Adrenal gland (tissue), 12 donors: ENCODE data around the gene METTL4. TPM values are rescaled to one million over a fixed set of nuclear protein-coding genes. Genes with fewer than 3 reads are reported as not detected.

Experiments
- DNase-seq, 7 donors: peaks; one replicate each; pipeline ENCODE4 v3.0.0-alpha.2; 2019 to 2020
- H3K27ac ChIP-seq, 5 donors: fragments of 200-600 bp; sonication (generic) in 4 of 5; 1 replicate in 3 of 5; 2 replicates in 2 of 5; pipeline versions ENCODE4 v1.5.1 to v1.8.0; 2016 to 2020; ENCODE audit warnings: mild to moderate bottlenecking in 1 of 5
- H3K27me3 ChIP-seq: fragments of 200-600 bp; 2 replicates; pipeline ENCODE4 v1.8.0; 2021
- H3K36me3 ChIP-seq, 2 donors: fragments of 200-600 bp; replicated peaks in 1 of 2; 1 replicate in 1 of 2; 2 replicates in 1 of 2; pipeline versions ENCODE4 v1.5.1 to v1.8.0; 2018 to 2022
- H3K4me1 ChIP-seq, 2 donors: fragments of 200-600 bp; replicated peaks in 1 of 2; 1 replicate in 1 of 2; 2 replicates in 1 of 2; pipeline versions ENCODE4 v1.5.1 to v1.8.0; 2018 to 2021
- H3K4me3 ChIP-seq, 4 donors: fragments of 200-600 bp; sonication (generic) in 3 of 4; one replicate each; pipeline ENCODE4 v1.5.1; 2016 to 2018
- H3K9me3 ChIP-seq, 3 donors: fragments of 200-600 bp; sonication (generic) in 1 of 3; replicated peaks in 1 of 3; 1 replicate in 2 of 3; 2 replicates in 1 of 3; pipeline versions ENCODE4 v1.5.1 to v1.8.0; 2016 to 2021
- CTCF ChIP-seq, 6 experiments: fragments of 450-650 bp in 4 of 6; fragments of 200-600 bp in 2 of 6; sonication (generic) in 1 of 6; IDR thresholded peaks; 1 replicate in 5 of 6; 2 replicates in 1 of 6; pipeline versions ENCODE4 v1.5.1 to v1.8.0; 2016 to 2021; ENCODE audit warnings: antibody characterized with exemption in 6 of 6, mild to moderate bottlenecking in 2 of 6, moderate library complexity in 1 of 6
- POLR2A ChIP-seq, 2 donors: fragments of 450-650 bp; IDR thresholded peaks; one replicate each; pipeline ENCODE4 v1.6.1; 2017; ENCODE audit warnings: antibody characterized with exemption in 2 of 2, mild to moderate bottlenecking in 2 of 2, moderate library complexity in 1 of 2
- WGBS, 4 donors: extraction: QIAGEN DNeasy Blood & Tissue Kit in 2 of 4; methylation state at CpG; one replicate each; pipeline versions ENCODE4 v1.1.5 to v1.1.7; 2013 to 2017; 5-methylcytosine and 5-hydroxymethylcytosine counted together
- intact Hi-C, 2 donors: fragments of 100-400 bp; cut with DNase I; formaldehyde crosslinking; loops; one replicate each; pipeline versions ENCODE4 v1.14.1 to v1.15.0; 2022 to 2023
- polyA plus RNA-seq, 3 donors: library from polyadenylated mRNA; stranded (reverse); fragments of 200-250 nt in 2 of 3; fragments of 350-450 nt in 1 of 3; fragmentation: Illumina TruSeq in 1 of 3; extraction: RNeasy Lipid Tissue Mini Kit (QIAGEN cat#74804) in 1 of 3; gene quantifications; one replicate each; pipeline ENCODE4 v1.2.3, GENCODE V29; 2013 to 2014
- total RNA-seq, 9 donors: library from RNA; depleted of rRNA in 4 of 9; stranded (reverse); fragments of >200 nt in 4 of 9; fragments of 120-200 nt in 1 of 9; fragmentation: NEBNext Ultra II Directional in 1 of 9; extraction: Animal tissue kit (Norgen Biotek cat#: 25700) in 1 of 9; gene quantifications; one replicate each; pipeline versions ENCODE4 v1.1.0 to v1.2.4, GENCODE V29; 2013 to 2023
- donor health status: healthy with polysubstance abuse.
- donor health status: Bipolar disorder and iron deficiency.
- donor health status: DM: yes; HTN: yes; CAD: no.
- donor health status: DM: no; HTN: no; CAD: no.
- donor health status: DM: no; HTN: no; CAD: no.
- donor health status: DM: yes; HTN: yes; CAD: no.

Gene METTL4
- total and polyA plus RNA-seq, 12 donors, result 1.3 to 8.7 (median 5.7) TPM

GRCh38 chr18:2508155-2508554, 63.1 kb downstream of the METTL4 start:
- DNase-seq, result no peak
- no peak overlapping the region for H3K4me3 ChIP-seq
- no peaks in the 10 kb centered on the region for H3K27me3 ChIP-seq
- H3K4me1 ChIP-seq, result no peaks in the 10 kb centered on the region
- intact Hi-C loops, result no loop called here
- WGBS, 4 donors, result 90 to 95% (median 92%) methylated on average over 2 of the region's 2 CpGs
- no peaks in the 10 kb centered on the region for H3K36me3 ChIP-seq
- H3K27ac ChIP-seq, result no peak overlapping the region
- TF ChIP-seq CTCF (IDR thresholded peaks at IDR 0.05) (no peak), POLR2A (IDR thresholded peaks at IDR 0.05) (no peak)
- no peaks in the 10 kb centered on the region for H3K9me3 ChIP-seq

- no peaks in the 10 kb centered on the region for H3K9me3 ChIP-seq
- TF ChIP-seq POLR2A (IDR thresholded peaks at IDR 0.05) (no peak), CTCF (IDR thresholded peaks at IDR 0.05) (no peak)
- no peak for DNase-seq
- H3K27me3 ChIP-seq, result no peaks in the 10 kb centered on the region
- no peak overlapping the region for H3K4me3 ChIP-seq
- H3K4me1 ChIP-seq, result no peaks in the 10 kb centered on the region
- H3K27ac ChIP-seq, result no peak overlapping the region
- intact Hi-C loops, result no loop called here
- H3K36me3 ChIP-seq, result no peaks in the 10 kb centered on the region
- 62 to 80% (median 70%) methylated on average over 1 of the region's 1 CpG for WGBS, 4 donors
Observed at GRCh38 chr18:2504642-2505041, 66.7 kb downstream of the METTL4 start.

- H3K27ac ChIP-seq, result no peak overlapping the region
- H3K4me1 ChIP-seq, result no peaks in the 10 kb centered on the region
- TF ChIP-seq POLR2A (IDR thresholded peaks at IDR 0.05) (no peak), CTCF (IDR thresholded peaks at IDR 0.05) (no peak)
- intact Hi-C loops, result no loop called here
- WGBS, 4 donors, result 71 to 90% (median 79%) methylated on average over 1 of the region's 1 CpG
- DNase-seq, result no peak
- H3K27me3 ChIP-seq, result no peaks in the 10 kb centered on the region
- no peaks in the 10 kb centered on the region for H3K9me3 ChIP-seq
- H3K4me3 ChIP-seq, result no peak overlapping the region
- no peaks in the 10 kb centered on the region for H3K36me3 ChIP-seq
Observed at GRCh38 chr18:2502880-2503279, 68.4 kb downstream of the METTL4 start.

- intact Hi-C loops, result no loop called here
- H3K4me3 ChIP-seq, result no peak overlapping the region
- H3K4me1 ChIP-seq, result no peaks in the 10 kb centered on the region
- no peaks in the 10 kb centered on the region for H3K9me3 ChIP-seq
- TF ChIP-seq CTCF (IDR thresholded peaks at IDR 0.05) (no peak), POLR2A (IDR thresholded peaks at IDR 0.05) (no peak)
- H3K36me3 ChIP-seq, result no peaks in the 10 kb centered on the region
- H3K27ac ChIP-seq, result no peak overlapping the region
- no peaks in the 10 kb centered on the region for H3K27me3 ChIP-seq
- no peak for DNase-seq
- WGBS, 4 donors, result 73 to 91% (median 74%) methylated on average over 3 of the region's 3 CpGs
Observed at GRCh38 chr18:2502394-2502793, 68.9 kb downstream of the METTL4 start.
